NCI-H146 treated with DMSO at 0.1 percent for 48 hours (cell line): ENCODE measurements around the gene GRIK4.
A peak's percentile ranks its signal among the peaks of the same experiment; 100 is the strongest.

ENCODE experiments used
- DNase-seq: peaks from one replicate; lab custom pipeline; 2025; ENCODE audit not compliant: unreplicated experiment; lab: John Stamatoyannopoulos, UW

GRIK4 gene

GRCh38 chr11:120505801-120506425 is 5.6 kb upstream of the GRIK4 start:
- DNase-seq = no peak

GRCh38 chr11:120509346-120510053 is 2.0 kb upstream of the GRIK4 start:
- no peak for DNase-seq

DNA sequence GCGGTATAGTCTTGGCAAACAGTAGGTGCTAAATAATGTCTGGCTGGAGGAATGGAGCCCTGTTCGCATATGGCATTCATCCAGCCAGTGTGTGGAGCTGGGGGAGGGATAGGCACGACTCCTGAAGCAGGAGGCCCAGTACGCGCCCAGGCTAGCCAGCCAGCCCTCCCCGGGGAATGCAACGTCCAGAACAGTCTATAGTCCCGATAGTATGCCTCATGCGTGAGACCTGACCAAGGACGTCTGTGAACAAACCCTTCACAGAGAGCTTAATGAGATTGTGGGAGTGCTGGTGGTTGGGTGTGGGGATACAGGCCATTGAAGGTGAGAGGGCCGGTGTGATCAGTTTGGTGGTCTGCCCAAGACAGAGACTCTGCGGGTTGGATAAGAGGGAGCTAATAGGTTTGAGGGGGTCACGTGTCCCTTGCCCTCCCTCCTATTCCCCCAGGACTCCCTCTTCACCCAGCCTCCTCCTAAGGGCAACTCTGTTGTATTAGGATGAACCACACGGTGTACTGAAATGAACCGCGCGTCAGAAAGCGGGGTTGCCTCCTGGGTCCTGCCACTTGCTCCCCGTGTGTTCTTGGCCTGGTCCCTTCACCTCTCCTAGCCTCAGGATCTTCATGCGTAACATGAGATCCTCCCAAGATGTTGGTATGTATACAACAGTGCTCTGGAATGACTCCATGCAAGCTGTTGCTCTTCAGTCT is 987 bp upstream of the GRIK4 start:
- DNase-seq = no peak

DNA sequence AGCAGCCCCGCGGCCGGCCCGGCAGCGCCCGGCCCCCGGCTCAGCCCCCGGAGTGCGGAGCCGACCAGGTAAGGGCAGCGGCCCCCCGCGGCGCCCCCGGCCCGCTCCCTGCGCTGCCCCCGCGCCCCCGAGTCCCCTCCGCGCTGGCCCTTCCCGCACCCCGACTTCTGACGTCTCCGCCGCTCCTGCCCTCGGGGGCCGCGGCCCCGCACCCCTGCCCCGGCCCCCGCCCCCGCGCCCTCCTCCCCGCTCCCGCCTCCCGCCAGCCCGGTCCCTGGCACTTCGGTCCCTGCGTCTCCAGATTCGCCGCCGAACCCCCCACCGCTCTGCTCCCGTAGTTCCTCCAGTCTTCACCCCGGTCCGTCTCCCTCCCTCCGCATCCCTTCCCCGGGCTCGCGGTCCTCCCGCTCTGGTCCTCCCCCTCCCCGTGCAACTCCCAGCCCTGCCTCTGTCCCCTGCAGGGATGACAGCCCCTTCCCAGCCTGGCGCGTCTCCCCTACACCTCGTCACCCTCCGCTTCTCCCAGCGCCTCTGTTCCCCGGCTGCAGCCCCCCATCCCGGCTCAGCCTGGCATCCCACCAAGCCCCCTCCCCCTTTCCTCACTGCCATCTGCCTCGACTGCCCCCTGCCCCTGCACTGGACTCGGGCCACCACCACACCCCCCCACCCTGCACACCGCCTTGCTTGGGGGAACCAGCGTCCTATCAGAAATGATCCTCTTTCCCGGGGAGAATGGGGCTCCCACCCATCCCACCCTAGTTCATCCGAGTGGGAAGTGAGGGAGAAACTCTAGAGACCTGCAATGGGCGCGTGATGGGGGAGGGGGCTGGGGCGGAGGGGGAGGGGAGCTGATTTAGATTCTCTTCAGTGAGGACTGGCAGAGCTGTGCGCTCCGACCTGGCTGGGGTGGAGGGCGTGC is 531 bp downstream of the GRIK4 start:
- no peak for DNase-seq

DNA sequence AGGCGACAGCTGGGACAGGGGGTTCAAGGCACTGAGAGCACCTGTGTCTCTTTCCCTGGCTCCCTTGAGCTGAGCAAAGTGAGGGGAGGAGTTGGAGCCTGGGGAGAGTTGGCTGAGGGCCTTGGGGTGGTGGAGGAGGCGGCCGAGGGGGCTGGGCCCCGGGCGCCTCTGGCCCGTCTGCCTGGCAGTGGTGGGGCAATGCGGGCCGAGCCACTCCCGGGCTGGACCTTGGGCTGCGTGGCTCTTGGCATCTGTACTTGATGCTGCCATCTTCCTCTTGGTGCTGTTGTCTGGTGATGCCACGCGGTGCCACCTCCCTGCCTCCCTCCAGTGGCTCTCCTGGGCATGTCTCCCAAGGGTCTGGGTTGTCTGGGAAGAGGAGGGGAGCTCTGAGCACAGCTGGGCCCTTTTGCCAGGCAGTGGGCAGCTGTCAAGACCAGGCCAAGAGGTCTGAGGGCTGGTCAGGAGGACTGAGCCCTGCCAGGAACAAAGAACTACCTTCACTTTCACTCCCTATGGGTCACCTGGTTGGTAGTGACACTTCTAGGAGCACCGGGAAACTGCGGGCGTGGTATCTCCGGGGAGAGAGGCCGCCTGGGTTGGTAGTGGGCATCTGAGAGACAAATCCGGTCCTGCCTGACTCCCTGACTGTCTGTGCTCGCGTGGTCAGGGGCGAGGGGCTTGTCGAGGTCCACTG is 1.3 kb downstream of the GRIK4 start:
- no peak for DNase-seq

GRCh38 chr11:120513436-120514315 is 2.1 kb downstream of the GRIK4 start:
- DNase-seq = no peak

DNA sequence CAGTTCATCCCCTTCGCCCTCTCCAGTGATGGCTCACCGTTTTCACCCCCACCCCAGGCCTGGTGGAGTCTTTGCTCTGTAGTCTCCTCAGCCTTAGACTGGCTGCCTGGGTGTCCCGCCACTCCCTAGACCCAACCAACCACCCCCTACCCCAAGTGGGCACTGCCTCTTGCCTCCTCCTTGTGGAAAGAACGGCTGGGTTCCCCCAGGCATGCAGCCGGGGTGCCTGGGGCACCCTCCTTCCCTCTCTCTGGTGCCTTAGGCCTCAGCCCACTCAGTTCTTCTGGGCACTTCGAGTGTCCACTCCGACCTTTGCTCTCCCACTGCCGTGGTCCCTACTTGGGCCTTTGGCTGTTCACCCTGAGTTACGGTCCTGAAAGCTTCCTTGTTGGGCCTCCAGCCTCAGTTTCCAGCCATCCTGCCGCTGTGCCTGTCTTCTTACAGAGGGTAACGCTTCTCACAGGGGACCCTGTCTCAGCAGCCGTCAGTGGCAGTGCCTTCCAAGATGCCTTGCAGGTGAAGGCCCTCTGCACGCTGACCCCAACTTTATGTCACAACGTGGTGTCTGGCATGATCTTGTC is 3.1 kb downstream of the GRIK4 start:
- no peak for DNase-seq

GRCh38 chr11:120515186-120515723 is 3.7 kb downstream of the GRIK4 start:
- no peak for DNase-seq

DNA sequence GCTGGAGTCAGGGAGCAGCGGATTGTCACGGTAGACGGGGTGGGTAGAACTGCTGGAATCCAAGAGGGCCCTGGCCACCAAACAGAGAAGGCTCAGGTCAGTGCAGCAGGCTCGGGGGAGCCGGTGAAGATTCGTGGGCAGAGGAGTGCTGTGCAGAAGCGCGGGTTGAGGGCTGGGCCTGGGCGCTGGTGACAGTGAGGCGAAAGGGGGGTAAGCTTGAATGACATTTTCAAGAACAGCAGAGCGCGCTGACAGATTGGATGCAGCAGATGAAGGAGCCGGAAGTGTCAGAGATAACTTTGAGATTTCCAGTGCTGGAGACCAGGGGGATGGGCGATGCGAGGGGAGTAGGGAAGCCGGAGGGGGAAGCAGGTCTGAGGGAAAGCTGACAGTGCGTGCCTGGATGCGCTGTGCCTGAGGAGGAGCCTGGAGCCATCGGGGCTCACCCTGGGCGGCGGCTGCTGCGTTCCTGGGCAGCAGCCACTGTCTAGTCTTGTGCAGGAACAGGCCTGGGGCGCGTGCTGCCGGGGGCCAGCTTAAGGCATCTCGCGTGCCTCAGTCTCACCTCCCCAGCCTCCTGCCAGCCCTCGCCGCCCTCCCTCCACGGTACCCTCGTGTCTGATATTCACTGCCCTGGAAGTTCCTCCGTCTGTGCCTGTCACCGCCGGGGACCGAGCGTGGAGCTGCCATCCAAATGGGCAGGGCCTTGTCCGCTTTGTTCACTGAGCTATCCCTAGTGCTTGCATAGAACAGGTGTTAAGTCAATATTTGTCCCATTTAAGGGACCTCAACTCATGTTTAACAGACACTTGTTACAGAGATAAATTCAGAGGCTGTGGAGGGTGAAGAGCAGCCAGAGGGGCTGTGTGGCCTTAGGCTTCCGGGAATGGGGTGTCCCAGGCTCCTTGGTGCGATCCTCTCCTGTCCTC is 5.2 kb downstream of the GRIK4 start:
- DNase-seq = peak; percentile 27

- no peak for DNase-seq
Observed at GRCh38 chr11:120517390-120517761, 5.8 kb downstream of the GRIK4 start.

DNA sequence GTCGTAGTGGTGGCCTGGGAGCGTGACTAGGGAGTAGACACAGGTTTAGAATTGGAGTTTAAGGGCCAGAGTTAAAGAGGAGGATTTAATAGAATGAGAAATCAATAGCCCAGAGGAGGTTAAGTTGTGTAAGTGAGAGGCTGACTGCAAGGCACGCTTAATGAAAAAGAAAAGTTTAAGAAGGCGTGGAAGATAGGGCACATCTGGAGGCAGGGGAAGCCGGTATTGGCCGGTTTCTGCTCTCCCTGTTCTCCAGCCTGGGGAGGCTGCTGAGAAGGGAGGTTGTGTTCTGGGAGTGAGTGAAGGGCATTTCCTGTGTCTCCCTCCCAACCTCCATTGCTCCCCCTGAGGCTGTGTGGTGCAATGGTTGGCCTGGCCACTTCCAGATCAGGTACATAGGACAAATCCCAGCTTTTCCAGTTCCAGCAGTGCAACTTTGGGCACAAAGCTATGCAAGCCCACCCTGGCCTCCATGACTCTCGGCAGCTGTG is 6.3 kb downstream of the GRIK4 start:
- DNase-seq = no peak

DNA sequence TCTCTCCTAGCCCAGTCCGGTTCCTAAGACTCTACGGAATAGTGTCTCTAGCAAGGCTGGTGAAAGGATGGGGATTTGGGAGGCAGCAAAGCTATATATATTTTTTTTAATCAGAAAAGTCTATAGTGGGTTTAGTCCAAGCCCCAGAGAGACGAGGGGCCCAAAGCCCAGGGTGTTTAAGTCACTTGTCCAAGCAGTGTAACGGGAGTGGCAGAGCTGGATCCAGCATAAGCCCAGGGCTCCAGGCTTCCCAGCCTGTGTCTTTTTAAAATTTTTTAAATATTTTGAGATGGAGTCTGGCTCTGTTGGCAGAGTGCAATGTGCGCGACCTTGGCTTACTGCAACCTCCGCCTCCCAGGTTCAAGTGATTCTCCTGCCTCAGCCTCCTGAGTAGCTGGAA is 6.8 kb downstream of the GRIK4 start:
- no peak for DNase-seq

- DNase-seq = no peak
Observed at GRCh38 chr11:120519474-120519873, 7.9 kb downstream of the GRIK4 start.

DNA sequence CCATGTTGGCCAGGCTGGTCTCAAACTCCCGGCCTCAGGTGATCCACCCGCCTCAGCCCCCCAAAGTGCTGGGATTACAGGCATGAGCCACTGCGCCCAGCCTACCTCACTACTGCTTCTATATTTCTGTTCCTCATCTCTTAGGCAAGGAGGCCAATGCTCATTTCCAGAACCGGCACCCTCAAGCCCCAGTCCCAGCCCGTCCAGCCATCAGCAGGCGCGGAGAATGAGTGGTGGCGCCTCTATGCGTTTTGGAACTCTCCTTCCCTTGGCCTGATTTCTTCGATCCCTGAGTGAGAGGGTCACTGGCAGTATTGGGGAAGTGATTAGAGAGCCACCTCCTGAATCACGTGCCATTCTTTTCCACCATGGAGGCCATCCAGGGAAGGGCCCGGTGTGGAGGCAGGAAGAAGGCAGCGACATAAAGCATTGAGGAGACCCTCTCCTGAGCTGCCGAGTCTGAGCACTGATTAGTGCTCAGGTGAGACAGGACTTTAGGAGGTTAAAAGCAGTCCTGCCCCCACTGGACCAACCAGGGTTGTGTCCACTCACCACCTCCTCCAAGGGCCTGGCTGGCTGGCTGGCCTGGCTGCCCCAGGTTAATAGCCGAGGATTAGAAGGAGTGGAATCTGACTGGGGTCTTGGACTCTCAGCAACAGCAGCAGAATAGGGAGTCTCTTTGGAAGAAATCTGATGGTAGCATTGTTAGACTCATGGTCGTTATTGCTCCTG is 8.7 kb downstream of the GRIK4 start:
- DNase-seq = no peak

- DNase-seq = no peak
Observed at GRCh38 chr11:120521176-120521575, 9.6 kb downstream of the GRIK4 start.

DNA sequence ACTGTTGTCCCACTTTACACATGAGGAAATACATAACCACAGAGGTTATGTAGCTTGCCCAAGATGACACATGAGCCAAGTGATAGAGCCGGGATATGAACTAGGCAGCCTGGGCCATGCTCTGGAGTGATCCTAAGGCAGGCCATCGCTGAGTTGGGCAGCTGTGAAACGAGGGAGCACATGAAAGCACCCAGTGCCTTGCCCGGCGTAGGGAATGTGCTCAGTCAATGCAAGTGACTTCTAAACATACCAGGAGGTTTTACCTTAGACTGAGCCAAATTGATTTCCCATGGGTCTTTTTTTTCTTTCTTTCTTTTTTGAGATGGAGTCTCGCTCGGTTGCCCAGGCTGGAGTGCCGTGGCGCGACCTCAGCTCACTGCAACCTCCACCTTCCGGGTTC is 10.5 kb downstream of the GRIK4 start:
- DNase-seq = no peak

DNA sequence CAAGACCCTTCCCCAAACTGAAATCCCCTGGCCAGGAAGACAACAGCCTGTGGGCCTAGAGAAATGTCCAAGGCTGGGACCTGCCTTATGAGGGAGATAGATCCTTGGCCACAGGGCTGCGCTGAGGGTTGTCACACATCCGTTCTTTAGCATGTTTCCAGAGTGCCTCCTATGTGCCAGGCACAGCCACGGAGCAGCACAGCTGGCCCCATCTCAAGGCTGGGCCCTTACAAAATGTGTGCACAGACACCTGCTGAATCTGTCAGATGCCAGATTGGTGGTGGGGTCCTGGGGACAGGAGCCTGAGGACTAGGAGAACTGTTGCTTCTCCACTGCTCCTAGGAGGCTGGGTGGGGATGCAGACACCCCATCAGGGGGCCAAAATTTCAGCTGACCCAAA is 11.2 kb downstream of the GRIK4 start:
- no peak for DNase-seq
